ENCODE measurements around the gene PLIN4. TPM values are rescaled to one million over a fixed set of nuclear protein-coding genes. Genes with fewer than 3 reads are reported as not detected.

Gene PLIN4
- total RNA-seq, 4 donors from 2014 or later = 65.1 to 689 (median 138) TPM

GRCh38 chr19:4464815-4465581 lies 53.3 kb downstream of the PLIN4 start:
- H3K9me3 ChIP-seq = no peaks in the 10 kb centered on the region
- no peaks in the 10 kb centered on the region for H3K4me1 ChIP-seq
- no peaks in the 10 kb centered on the region for H3K27me3 ChIP-seq
- WGBS, 2 donors = 82 to 86% methylated on average over 8 of the region's 8 CpGs
- H3K27ac ChIP-seq = no peak overlapping the region
- DNase-seq (ENCODE audit: low spot score in 2 of 2) = no peak
- H3K36me3 ChIP-seq = no peaks in the 10 kb centered on the region
- TF ChIP-seq POLR2A (IDR thresholded peaks at IDR 0.05) = no peak
- no peak for TF ChIP-seq EP300 (IDR thresholded peaks at IDR 0.05)
- no peak for TF ChIP-seq CTCF (IDR thresholded peaks at IDR 0.05)
- H3K4me3 ChIP-seq = no peak overlapping the region

GRCh38 chr19:4457654-4458395 lies 60.5 kb downstream of the PLIN4 start, which contains the start of gene UBXN6:
TSS of gene UBXN6 (minus strand) at chr19:4457794. CDS start at chr19:4457697, 97 bp downstream.
- H3K4me3 ChIP-seq = peak within 1 kb of the TSS; percentile 65 to 90 (median 82)
- no peaks in the 10 kb centered on the region for H3K9me3 ChIP-seq
- H3K27ac ChIP-seq = peak within 1 kb of the TSS; percentile 83 to 96 (median 92)
- H3K27me3 ChIP-seq = no peaks in the 10 kb centered on the region
- peaks cover 0 to 22% (median 3%) of the 10 kb centered on the region in 3 donors for H3K36me3 ChIP-seq
- TF ChIP-seq CTCF (IDR thresholded peaks at IDR 0.05) (peak in 2 of 5 experiments; percentile 28 to 53), EP300 (IDR thresholded peaks at IDR 0.05) (peak; percentile 28 to 69), POLR2A (IDR thresholded peaks at IDR 0.05) (no peak)
- H3K4me1 ChIP-seq = peaks cover 0 to 38% (median 19%) of the 10 kb centered on the region in 4 donors
- peak; percentile 95 to 97 for DNase-seq (ENCODE audit: low spot score in 2 of 2)
- WGBS, 2 donors = 11 to 12% methylated on average over 39 to 52 of the region's 52 CpGs

DNA sequence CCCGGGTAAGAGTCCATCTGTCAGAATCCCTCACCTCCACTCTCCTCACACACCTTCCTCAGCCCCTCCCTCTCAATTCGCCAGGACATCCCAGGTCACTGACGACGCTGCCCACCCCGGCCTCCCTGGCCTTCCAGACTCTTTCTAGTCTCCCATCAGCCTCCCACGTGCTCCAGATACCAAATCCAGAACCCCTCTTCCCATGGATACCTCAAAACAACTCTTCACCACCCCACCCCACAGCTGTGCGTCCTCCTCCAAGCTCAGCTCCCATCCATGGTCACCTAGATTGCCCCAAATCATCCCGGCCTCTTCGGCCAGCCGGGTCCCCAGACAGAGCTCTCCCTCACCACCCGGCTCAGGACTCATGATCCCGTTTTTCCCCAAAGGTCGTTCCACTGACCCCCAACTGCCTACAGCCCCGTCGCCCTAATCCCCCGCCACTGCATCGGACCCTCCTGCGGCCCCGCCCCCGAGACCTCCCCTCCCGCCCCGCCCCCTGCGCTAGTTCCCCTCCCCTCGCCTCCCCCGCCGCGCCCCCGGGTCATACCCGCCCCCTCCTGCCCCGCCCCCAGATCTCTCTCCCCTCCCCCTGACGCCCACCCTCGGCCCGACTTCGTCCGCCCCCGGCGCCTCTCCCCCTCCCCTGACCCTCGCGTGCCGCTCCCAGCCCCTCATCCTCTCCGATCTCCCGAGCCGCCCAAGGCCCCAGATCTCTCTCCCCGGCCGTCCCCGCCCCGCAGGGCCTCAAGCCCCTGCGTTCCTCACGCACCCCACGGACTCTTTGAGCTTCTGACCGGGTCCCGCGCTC lies 61.2 kb downstream of the PLIN4 start:
- peaks cover 0 to 38% (median 19%) of the 10 kb centered on the region in 4 donors for H3K4me1 ChIP-seq
- TF ChIP-seq POLR2A (IDR thresholded peaks at IDR 0.05) = no peak
- TF ChIP-seq CTCF (IDR thresholded peaks at IDR 0.05) = no peak
- no peak for TF ChIP-seq EP300 (IDR thresholded peaks at IDR 0.05)
- peak overlapping the region; percentile 83 to 96 (median 92) for H3K27ac ChIP-seq
- H3K9me3 ChIP-seq = no peaks in the 10 kb centered on the region
- H3K36me3 ChIP-seq = peaks cover 0 to 29% (median 3%) of the 10 kb centered on the region in 3 donors
- peak overlapping the region; percentile 65 to 90 (median 82) for H3K4me3 ChIP-seq
- WGBS, 2 donors = 1 to 4% methylated on average over 24 to 48 of the region's 53 CpGs
- H3K27me3 ChIP-seq = no peaks in the 10 kb centered on the region
- peak in 1 of 2 donors; percentile 28 for DNase-seq (ENCODE audit: low spot score in 2 of 2)

GRCh38 chr19:4456476-4456842 lies 61.8 kb downstream of the PLIN4 start:
- H3K4me1 ChIP-seq = peaks cover 0 to 38% (median 19%) of the 10 kb centered on the region in 4 donors
- H3K27me3 ChIP-seq = no peaks in the 10 kb centered on the region
- peak overlapping the region; percentile 83 to 96 (median 92) for H3K27ac ChIP-seq
- DNase-seq (ENCODE audit: low spot score in 2 of 2) = no peak
- WGBS, 2 donors = 1% methylated on average over 9 of the region's 9 CpGs
- H3K36me3 ChIP-seq = peaks cover 0 to 35% (median 3%) of the 10 kb centered on the region in 3 donors
- TF ChIP-seq CTCF (IDR thresholded peaks at IDR 0.05) = no peak
- TF ChIP-seq EP300 (IDR thresholded peaks at IDR 0.05) = no peak
- no peak for TF ChIP-seq POLR2A (IDR thresholded peaks at IDR 0.05)
- H3K4me3 ChIP-seq = peak overlapping the region; percentile 65 to 90 (median 82)
- no peaks in the 10 kb centered on the region for H3K9me3 ChIP-seq
